ENCODE measurements around the gene ILF2.
A peak's percentile ranks its signal among the peaks of the same experiment; 100 is the strongest.
"Not testable (repeated sequence)": the region's sequence is repeated elsewhere in the genome, so short reads cannot be mapped to it uniquely, and the experiment has no call there.

The ILF2 gene

GRCh38 chr1:153678519-153679336 is 7.9 kb upstream of the ILF2 start, which contains the start of gene NPR1:
Gene NPR1 (plus strand): TSS chr1:153678688. CDS start chr1:153679109, 421 bp downstream.
- no peak for DNase-seq

GRCh38 chr1:153677718-153678518 is 7.1 kb upstream of the ILF2 start:
- peak; percentile 77 for DNase-seq

GRCh38 chr1:153673511-153673910 is 2.7 kb upstream of the ILF2 start:
- no peak for DNase-seq

GRCh38 chr1:153671628-153672353 is 998 bp upstream of the ILF2 start:
- DNase-seq: peak; percentile 89

- DNase-seq: no peak
These were observed 435 bp downstream of the ILF2 start for GRCh38 chr1:153670257-153670858.

GRCh38 chr1:153669606-153670005 is 1.2 kb downstream of the ILF2 start:
- no peak for DNase-seq

GRCh38 chr1:153668672-153669071 is 2.1 kb downstream of the ILF2 start:
- not testable (repeated sequence) for DNase-seq

GRCh38 chr1:153667439-153667838 is 3.4 kb downstream of the ILF2 start:
- DNase-seq: no peak

GRCh38 chr1:153663211-153663610 is 7.6 kb downstream of the ILF2 start:
- DNase-seq: no peak

- DNase-seq: no peak
These were observed 8.5 kb downstream of the ILF2 start for GRCh38 chr1:153662269-153662668.

GRCh38 chr1:153661111-153661708 is 9.6 kb downstream of the ILF2 start:
- no peak for DNase-seq

GRCh38 chr1:153659656-153660055 is 11.1 kb downstream of the ILF2 start:
- DNase-seq: no peak

- no peak for DNase-seq
These were observed 11.6 kb downstream of the ILF2 start for GRCh38 chr1:153659175-153659534.

GRCh38 chr1:153658400-153659174 is 12.2 kb downstream of the ILF2 start, which contains the start of gene SNAPIN:
Gene SNAPIN (plus strand): TSS chr1:153658703. CDS start chr1:153658744, 41 bp downstream.
- peak; percentile 96 for DNase-seq

- DNase-seq: no peak
These were observed 15.5 kb downstream of the ILF2 start for GRCh38 chr1:153655333-153655732.

- no peak for DNase-seq
These were observed 17.8 kb downstream of the ILF2 start for GRCh38 chr1:153652805-153653500.

GRCh38 chr1:153651771-153652170 is 19.0 kb downstream of the ILF2 start:
- no peak for DNase-seq

- DNase-seq: no peak
These were observed 20.9 kb downstream of the ILF2 start for GRCh38 chr1:153649863-153650235.

- peak; percentile 63 for DNase-seq
These were observed 21.5 kb downstream of the ILF2 start for GRCh38 chr1:153649137-153649862.

- DNase-seq: no peak
These were observed 22.7 kb downstream of the ILF2 start for GRCh38 chr1:153648000-153648643.
